PC-3 (cell line): ENCODE results near the gene CNTNAP2. TPM values are rescaled to one million over a fixed set of nuclear protein-coding genes. Genes with fewer than 3 reads are reported as not detected.

Experiments used
- ATAC-seq: fragments of 200-7000 bp; cut with Tn5 transposase; 2 replicates; pipeline ENCODE4 v1.9.1; 2020; ENCODE audit warnings: mild to moderate bottlenecking, moderate library complexity
- BruUV-seq: library from RNA; stranded (reverse); fragments of 400-500 nt; replicated peaks from 2 replicates; lab custom pipeline; 2021; lab: Mats Ljungman, UMichigan
- CTCF ChIA-PET: fragments of 300-600 bp; sonication (Branson Sonifier 250); formaldehyde crosslinking; loops from one replicate; lab custom pipeline; 2022; ENCODE audit warnings: antibody characterized with exemption; lab: Charles Lee
- POLR2A ChIA-PET: fragments of 300-600 bp; sonication (Branson Sonifier 250); formaldehyde crosslinking; loops from one replicate; lab custom pipeline; 2022; ENCODE audit warnings: antibody characterized with exemption; ENCODE audit not compliant: unreplicated experiment; lab: Charles Lee
- DNase-seq: peaks from one replicate; pipeline ENCODE4 v3.0.0-alpha.2; 2015
- H2AFZ ChIP-seq: fragments of 300-600 bp; sonication (generic); 2 replicates; pipeline ENCODE4 v1.6.0; 2016; ENCODE audit warnings: antibody characterized with exemption, low read length
- H3F3A ChIP-seq: fragments of 300-600 bp; sonication (generic); one replicate; pipeline ENCODE4 v1.6.0; 2017; ENCODE audit warnings: antibody characterized with exemption, low read length, control low read depth, mild to moderate bottlenecking; ENCODE audit not compliant: unreplicated experiment
- H3K27ac ChIP-seq: fragments of 300-600 bp; sonication (generic); 2 replicates; pipeline ENCODE4 v1.5.1; 2016; ENCODE audit warnings: mild to moderate bottlenecking, low read length
- H3K27me3 ChIP-seq: fragments of 300-600 bp; sonication (generic); 2 replicates; pipeline ENCODE4 v1.6.1; 2016; ENCODE audit warnings: low read length, mixed read lengths
- H3K36me3 ChIP-seq: fragments of 300-600 bp; sonication (generic); 2 replicates; pipeline ENCODE4 v1.6.1; 2016; ENCODE audit warnings: low read depth, mixed run types, low read length, mixed read lengths
- H3K4me1 ChIP-seq: fragments of 300-600 bp; sonication (generic); 2 replicates; pipeline ENCODE4 v1.5.1; 2016; ENCODE audit warnings: low read length; ENCODE audit not compliant: insufficient read depth
- H3K4me2 ChIP-seq: fragments of 300-600 bp; sonication (generic); 2 replicates; pipeline ENCODE4 v1.6.0; 2016; ENCODE audit warnings: low read length
- H3K4me3 ChIP-seq: fragments of 300-600 bp; sonication (generic); 2 replicates; pipeline ENCODE4 v1.5.1; 2016; ENCODE audit warnings: mild to moderate bottlenecking, low read length, mixed read lengths
- H3K79me2 ChIP-seq: fragments of 300-600 bp; sonication (generic); 2 replicates; pipeline ENCODE4 v1.6.1; 2017; ENCODE audit warnings: low read length, mixed read lengths
- H3K9ac ChIP-seq: fragments of 300-600 bp; sonication (generic); 2 replicates; pipeline ENCODE4 v1.6.0; 2016; ENCODE audit warnings: mild to moderate bottlenecking, low read length
- H3K9me2 ChIP-seq: fragments of 300-600 bp; sonication (generic); replicated peaks from 2 replicates; pipeline ENCODE4 v1.6.1; 2016; ENCODE audit warnings: mixed run types, low read length, mixed read lengths
- H3K9me3 ChIP-seq: fragments of 300-600 bp; sonication (generic); 2 replicates; pipeline ENCODE4 v1.6.1; 2016; ENCODE audit warnings: low read length, mixed read lengths
- H4K20me1 ChIP-seq: fragments of 300-600 bp; sonication (generic); 2 replicates; pipeline ENCODE4 v1.6.1; 2016; ENCODE audit warnings: low read length, mixed read lengths
- CTCF ChIP-seq: fragments of 300-600 bp; sonication (generic); conservative IDR thresholded peaks from 2 replicates; pipeline ENCODE4 v1.5.1; 2017; ENCODE audit warnings: antibody characterized with exemption, low read depth, mild to moderate bottlenecking, low read length
- EZH2 ChIP-seq: fragments of 300-600 bp; sonication (generic); IDR thresholded peaks from one replicate; pipeline ENCODE4 v1.6.1; 2017; ENCODE audit warnings: antibody characterized with exemption, mild to moderate bottlenecking, low read length; ENCODE audit not compliant: unreplicated experiment
- EZH2phosphoT487 ChIP-seq: fragments of 300-600 bp; sonication (generic); IDR thresholded peaks from 2 replicates; pipeline ENCODE4 v1.6.1; 2018; ENCODE audit warnings: mild to moderate bottlenecking, antibody characterized with exemption, low read length, borderline replicate concordance
- intact Hi-C: fragments of 100-400 bp; cut with micrococcal nuclease; formaldehyde crosslinking; loops from 2 replicates; pipeline ENCODE4 v1.9.0; 2023
- total RNA-seq: library from RNA; depleted of rRNA; stranded (reverse); fragments of >200 nt; gene quantifications from 2 replicates; pipeline ENCODE4 v1.2.3, GENCODE V29; 2014

The CNTNAP2 gene
- total RNA-seq, 1 experiment from 2014 or later = 1.5 TPM

- CTCF ChIA-PET = no interaction called here
- intact Hi-C loops = no loop called here
- no peak overlapping the region for H3K9ac ChIP-seq
Observed at GRCh38 chr7:148394582-148394981, 2278.0 kb downstream of the CNTNAP2 start.

GRCh38 chr7:148395352-148395811 is 2278.8 kb downstream of the CNTNAP2 start:
- H3K36me3 ChIP-seq = no peaks in the 10 kb centered on the region
- H3K79me2 ChIP-seq = no peaks in the 10 kb centered on the region
- H3K9me2 ChIP-seq = no peaks in the 10 kb centered on the region
- POLR2A ChIA-PET = no interaction called here
- H3K27ac ChIP-seq = no peak overlapping the region
- CTCF ChIA-PET = no interaction called here
- DNase-seq = no peak
- H3K4me1 ChIP-seq = no peaks in the 10 kb centered on the region
- H3K4me2 ChIP-seq = no peak overlapping the region
- no peaks in the 10 kb centered on the region for H3F3A ChIP-seq
- no peaks in the 10 kb centered on the region for H3K9me3 ChIP-seq
- BruUV-seq = no TSS peak
- TF ChIP-seq CTCF (no peak), EZH2 (no peak), EZH2phosphoT487 (no peak)
- intact Hi-C loops = no loop called here
- no peak for ATAC-seq
- no peak overlapping the region for H2AFZ ChIP-seq
- no peak overlapping the region for H3K4me3 ChIP-seq
- H4K20me1 ChIP-seq = no peaks in the 10 kb centered on the region
- peaks cover 63% of the 10 kb centered on the region for H3K27me3 ChIP-seq
- H3K9ac ChIP-seq = no peak overlapping the region

More at GRCh38 chr7:148394582-148394981, 2278.0 kb downstream of the CNTNAP2 start:
- Histone ChIP-seq H2AFZ (no peak overlapping the region), H3K9me2 (no peaks in the 10 kb centered on the region), H3F3A (no peaks in the 10 kb centered on the region), H3K4me3 (no peak overlapping the region), H3K4me2 (no peak overlapping the region), H3K9me3 (no peaks in the 10 kb centered on the region), H3K79me2 (no peaks in the 10 kb centered on the region), H3K27me3 (peaks cover 55% of the 10 kb centered on the region), H3K4me1 (no peaks in the 10 kb centered on the region), H4K20me1 (no peaks in the 10 kb centered on the region), H3K36me3 (no peaks in the 10 kb centered on the region), H3K27ac (no peak overlapping the region)
- ATAC-seq (no peak), DNase-seq (no peak)
- POLR2A ChIA-PET = no interaction called here
- no peak for TF ChIP-seq EZH2
- no peak for TF ChIP-seq CTCF
- no peak for TF ChIP-seq EZH2phosphoT487
- BruUV-seq = no TSS peak

- H3K27ac ChIP-seq = no peak overlapping the region
- no peak for TF ChIP-seq CTCF
- TF ChIP-seq EZH2 = no peak
- TF ChIP-seq EZH2phosphoT487 = no peak
- no TSS peak for BruUV-seq
- peaks cover 68% of the 10 kb centered on the region for H3K27me3 ChIP-seq
- no peaks in the 10 kb centered on the region for H3K9me2 ChIP-seq
- no peaks in the 10 kb centered on the region for H3K9me3 ChIP-seq
- H3K36me3 ChIP-seq = no peaks in the 10 kb centered on the region
- DNase-seq (no peak), ATAC-seq (no peak)
- CTCF ChIA-PET = no interaction called here
- H3K4me3 ChIP-seq = no peak overlapping the region
- H3K4me1 ChIP-seq = no peaks in the 10 kb centered on the region
- no peak overlapping the region for H3K4me2 ChIP-seq
- H3K9ac ChIP-seq = no peak overlapping the region
- H4K20me1 ChIP-seq = no peaks in the 10 kb centered on the region
- H2AFZ ChIP-seq = no peak overlapping the region
- intact Hi-C loops = no loop called here
- no peaks in the 10 kb centered on the region for H3K79me2 ChIP-seq
- POLR2A ChIA-PET = no interaction called here
- H3F3A ChIP-seq = no peaks in the 10 kb centered on the region
Observed at GRCh38 chr7:148395990-148396716, 2279.6 kb downstream of the CNTNAP2 start.
